HUES6 (cell line): ENCODE data around the gene HELZ.
"Not testable (repeated sequence)": the region's sequence is repeated elsewhere in the genome, so short reads cannot be mapped to it uniquely, and the experiment has no call there.

Source experiments
- H3K27ac ChIP-seq: 2 replicates; pipeline ENCODE4 v1.7.0; 2013; ENCODE audit warnings: low read depth, mild to moderate bottlenecking, low read length, inconsistent platforms
- H3K27me3 ChIP-seq: 2 replicates; pipeline ENCODE4 v1.6.1; 2013; ENCODE audit warnings: low read length; ENCODE audit not compliant: control insufficient read depth, insufficient read depth
- H3K36me3 ChIP-seq: 2 replicates; pipeline ENCODE4 v1.6.1; 2013; ENCODE audit warnings: low read length; ENCODE audit not compliant: control insufficient read depth, insufficient read depth
- H3K4me1 ChIP-seq: 2 replicates; pipeline ENCODE4 v1.6.1; 2013; ENCODE audit warnings: low read length; ENCODE audit not compliant: control insufficient read depth, insufficient read depth
- H3K4me3 ChIP-seq: 2 replicates; pipeline ENCODE4 v1.5.1; 2013; ENCODE audit warnings: low read depth, low read length
- H3K9ac ChIP-seq: one replicate; pipeline ENCODE4 v1.6.1; 2013; ENCODE audit warnings: mild to moderate bottlenecking, low read length
- H3K9me3 ChIP-seq: 2 replicates; pipeline ENCODE4 v1.6.1; 2013; ENCODE audit warnings: low read depth, low read length; ENCODE audit not compliant: control insufficient read depth, insufficient read depth

Gene HELZ

GRCh38 chr17:67049025-67049739 is 195.8 kb downstream of the HELZ start:
- no peak overlapping the region for H3K4me3 ChIP-seq
- H3K9me3 ChIP-seq, result peaks cover 22% of the 10 kb centered on the region
- no peaks in the 10 kb centered on the region for H3K36me3 ChIP-seq
- no peak overlapping the region for H3K9ac ChIP-seq
- H3K27ac ChIP-seq, result no peak overlapping the region
- no peaks in the 10 kb centered on the region for H3K4me1 ChIP-seq
- H3K27me3 ChIP-seq, result no peaks in the 10 kb centered on the region

DNA sequence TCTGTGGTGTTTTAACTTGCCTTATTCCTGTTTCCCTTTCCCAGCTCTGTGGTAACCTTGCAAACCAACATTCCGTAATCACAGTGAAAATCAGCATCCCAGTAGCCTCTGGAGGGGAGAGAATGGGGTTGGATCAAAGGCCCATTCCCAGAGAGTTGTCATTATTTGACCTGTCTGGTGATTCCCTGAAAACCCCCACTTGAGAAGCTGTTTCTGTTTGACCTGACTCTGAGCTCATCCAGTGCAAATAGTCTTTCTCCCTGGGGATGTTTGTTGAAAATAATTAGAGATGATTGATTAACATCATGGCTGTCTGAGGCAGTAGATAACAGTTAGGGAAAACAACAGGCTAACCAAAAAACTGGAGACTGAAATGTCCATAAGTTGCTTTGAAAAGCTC is 197.6 kb downstream of the HELZ start:
- Histone ChIP-seq H3K27ac (no peak overlapping the region), H3K36me3 (no peaks in the 10 kb centered on the region), H3K27me3 (no peaks in the 10 kb centered on the region), H3K4me1 (no peaks in the 10 kb centered on the region), H3K9me3 (peaks cover 22% of the 10 kb centered on the region), H3K4me3 (no peak overlapping the region), H3K9ac (no peak overlapping the region)

- no peak overlapping the region for H3K4me3 ChIP-seq
- H3K9ac ChIP-seq, result no peak overlapping the region
- peaks cover 22% of the 10 kb centered on the region for H3K9me3 ChIP-seq
- H3K36me3 ChIP-seq, result no peaks in the 10 kb centered on the region
- H3K4me1 ChIP-seq, result no peaks in the 10 kb centered on the region
- no peak overlapping the region for H3K27ac ChIP-seq
- H3K27me3 ChIP-seq, result no peaks in the 10 kb centered on the region
Observed at GRCh38 chr17:67046398-67046797, 198.6 kb downstream of the HELZ start.

- Histone ChIP-seq H3K9me3 (peaks cover 22% of the 10 kb centered on the region), H3K27me3 (no peaks in the 10 kb centered on the region), H3K4me3 (no peak overlapping the region), H3K27ac (no peak overlapping the region), H3K9ac (no peak overlapping the region), H3K36me3 (no peaks in the 10 kb centered on the region), H3K4me1 (no peaks in the 10 kb centered on the region)
Observed at GRCh38 chr17:67044940-67045339, 200.1 kb downstream of the HELZ start.

GRCh38 chr17:67044016-67044772 is 200.8 kb downstream of the HELZ start, which contains the start of gene CACNG1:
Gene CACNG1 (plus strand): TSS chr17:67044554. CDS start chr17:67044661, 107 bp downstream.
- Histone ChIP-seq H3K27me3 (no peaks in the 10 kb centered on the region), H3K36me3 (no peaks in the 10 kb centered on the region), H3K9me3 (peaks cover 17% of the 10 kb centered on the region), H3K4me3 (no peak within 1 kb of the TSS), H3K9ac (no peak within 1 kb of the TSS), H3K27ac (no peak within 1 kb of the TSS), H3K4me1 (no peaks in the 10 kb centered on the region)

DNA sequence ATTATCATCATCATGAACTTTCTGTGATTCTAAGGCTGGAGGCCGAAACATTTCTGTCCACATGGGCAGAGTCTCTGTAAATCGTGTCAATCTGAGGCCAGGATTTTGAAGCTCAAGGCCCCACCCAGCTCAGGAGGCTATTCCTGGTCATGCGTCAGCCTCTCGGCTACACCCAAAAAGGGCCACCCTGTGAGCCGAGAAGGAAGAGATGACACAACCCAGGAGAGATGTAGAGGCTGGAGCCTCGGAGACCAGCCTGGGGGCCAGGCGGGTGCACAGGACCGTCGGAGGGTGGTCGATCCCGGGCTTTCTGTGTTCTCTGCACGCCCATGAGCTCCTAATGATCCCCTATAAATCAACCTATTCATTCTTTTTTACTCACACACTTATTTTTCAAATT is 201.7 kb downstream of the HELZ start:
- no peaks in the 10 kb centered on the region for H3K4me1 ChIP-seq
- no peak overlapping the region for H3K4me3 ChIP-seq
- H3K9ac ChIP-seq, result no peak overlapping the region
- H3K27ac ChIP-seq, result no peak overlapping the region
- no peaks in the 10 kb centered on the region for H3K27me3 ChIP-seq
- peaks cover 9% of the 10 kb centered on the region; the same call in 1 of the 2 replicates for H3K9me3 ChIP-seq
- no peaks in the 10 kb centered on the region for H3K36me3 ChIP-seq

DNA sequence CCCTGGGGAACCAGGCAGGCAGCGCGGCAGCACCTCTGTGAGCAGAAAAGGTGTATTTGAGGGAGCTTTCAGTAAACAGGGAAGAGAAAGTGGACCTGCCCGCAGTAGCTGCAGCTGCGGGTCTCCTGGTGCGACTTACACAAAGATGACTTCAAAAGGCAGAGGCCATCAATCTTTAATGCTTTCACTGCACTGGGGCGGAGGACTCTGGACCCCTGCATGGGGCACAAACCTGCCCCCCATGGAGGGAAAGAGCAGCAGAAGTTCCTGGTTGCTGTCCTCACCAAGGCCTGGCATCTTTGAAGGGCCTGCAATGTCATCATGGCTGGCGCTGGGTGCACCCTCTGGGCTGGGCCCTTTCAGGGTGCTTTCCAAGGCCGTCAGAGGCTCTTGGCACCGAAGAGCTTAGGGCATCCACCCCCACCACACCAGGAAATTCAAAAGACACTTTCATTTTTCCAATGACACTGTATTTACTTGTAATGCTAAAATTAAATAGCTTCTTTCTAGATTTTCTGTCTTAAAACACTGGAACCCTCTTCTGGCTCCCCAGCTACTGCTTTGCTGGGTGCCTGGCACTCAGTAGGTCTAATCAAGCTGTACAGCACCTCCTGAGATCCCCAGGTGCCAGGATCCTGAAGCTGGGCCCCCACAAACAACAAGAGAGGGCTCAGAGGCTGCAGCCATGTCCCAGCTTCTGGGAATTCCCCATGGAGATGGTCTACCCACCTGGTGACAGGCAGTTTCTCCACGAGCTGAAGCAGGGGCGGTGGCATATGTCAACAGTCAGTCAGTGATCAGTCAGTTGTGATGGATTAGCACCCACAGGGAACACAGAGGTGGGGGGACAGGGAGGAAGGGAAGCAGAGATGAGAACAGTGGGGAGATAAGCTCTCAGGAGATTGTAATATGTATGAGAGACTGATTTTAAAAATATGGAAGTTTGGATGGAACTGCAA is 202.8 kb downstream of the HELZ start:
- no peaks in the 10 kb centered on the region for H3K4me1 ChIP-seq
- H3K9me3 ChIP-seq, result peaks cover under 1% of the 10 kb centered on the region; the same call in 1 of the 2 replicates
- H3K27ac ChIP-seq, result no peak overlapping the region
- H3K27me3 ChIP-seq, result no peaks in the 10 kb centered on the region
- no peak overlapping the region for H3K9ac ChIP-seq
- H3K4me3 ChIP-seq, result no peak overlapping the region
- no peaks in the 10 kb centered on the region for H3K36me3 ChIP-seq

GRCh38 chr17:67041531-67041930 is 203.5 kb downstream of the HELZ start:
- H3K36me3 ChIP-seq, result no peaks in the 10 kb centered on the region

GRCh38 chr17:67041119-67041518 is 203.9 kb downstream of the HELZ start:
- not testable (repeated sequence) for H3K4me3 ChIP-seq, H3K36me3 ChIP-seq, H3K9ac ChIP-seq, H3K9me3 ChIP-seq, H3K27ac ChIP-seq, H3K4me1 ChIP-seq, H3K27me3 ChIP-seq

More at GRCh38 chr17:67041531-67041930, 203.5 kb downstream of the HELZ start:
- Histone ChIP-seq H3K27me3 (no peaks in the 10 kb centered on the region), H3K4me1 (no peaks in the 10 kb centered on the region), H3K4me3 (no peak overlapping the region), H3K9ac (no peak overlapping the region), H3K27ac (no peak overlapping the region), H3K9me3 (no peaks in the 10 kb centered on the region)

- Histone ChIP-seq H3K4me3 (no peak overlapping the region), H3K27me3 (no peaks in the 10 kb centered on the region), H3K9me3 (no peaks in the 10 kb centered on the region), H3K9ac (no peak overlapping the region), H3K4me1 (no peaks in the 10 kb centered on the region), H3K36me3 (no peaks in the 10 kb centered on the region), H3K27ac (no peak overlapping the region)
Observed at GRCh38 chr17:67040652-67041051, 204.3 kb downstream of the HELZ start.
